Lower leg skin (tissue), 3 donors: Measurements from ENCODE around the gene ELMOD1.

Experiments
- POLR2A ChIP-seq, 2 donors: fragments of 450-650 bp; IDR thresholded peaks; one replicate each; pipeline ENCODE4 v1.6.1; 2016 to 2017; ENCODE audit warnings: antibody characterized with exemption in 2 of 2, mild to moderate bottlenecking in 1 of 2, moderate library complexity in 1 of 2
- TF ChIP-seq, protein P1 (sequence below), 3 donors: fragments of 450-650 bp; IDR thresholded peaks; one replicate each; pipeline ENCODE4 v1.5.1; 2016; ENCODE audit warnings: antibody characterized with exemption in 3 of 3, mild to moderate bottlenecking in 3 of 3, moderate library complexity in 2 of 3

- TF ChIP-seq, protein P1, sequence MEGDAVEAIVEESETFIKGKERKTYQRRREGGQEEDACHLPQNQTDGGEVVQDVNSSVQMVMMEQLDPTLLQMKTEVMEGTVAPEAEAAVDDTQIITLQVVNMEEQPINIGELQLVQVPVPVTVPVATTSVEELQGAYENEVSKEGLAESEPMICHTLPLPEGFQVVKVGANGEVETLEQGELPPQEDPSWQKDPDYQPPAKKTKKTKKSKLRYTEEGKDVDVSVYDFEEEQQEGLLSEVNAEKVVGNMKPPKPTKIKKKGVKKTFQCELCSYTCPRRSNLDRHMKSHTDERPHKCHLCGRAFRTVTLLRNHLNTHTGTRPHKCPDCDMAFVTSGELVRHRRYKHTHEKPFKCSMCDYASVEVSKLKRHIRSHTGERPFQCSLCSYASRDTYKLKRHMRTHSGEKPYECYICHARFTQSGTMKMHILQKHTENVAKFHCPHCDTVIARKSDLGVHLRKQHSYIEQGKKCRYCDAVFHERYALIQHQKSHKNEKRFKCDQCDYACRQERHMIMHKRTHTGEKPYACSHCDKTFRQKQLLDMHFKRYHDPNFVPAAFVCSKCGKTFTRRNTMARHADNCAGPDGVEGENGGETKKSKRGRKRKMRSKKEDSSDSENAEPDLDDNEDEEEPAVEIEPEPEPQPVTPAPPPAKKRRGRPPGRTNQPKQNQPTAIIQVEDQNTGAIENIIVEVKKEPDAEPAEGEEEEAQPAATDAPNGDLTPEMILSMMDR (IDR thresholded peaks at IDR 0.05) = no peak
- no peak for TF ChIP-seq POLR2A (IDR thresholded peaks at IDR 0.05)
Measured at GRCh38 chr11:107565219-107565937, 25.6 kb upstream of the ELMOD1 start, which contains the start of gene ALKBH8.
